Measurements from ENCODE around the gene ST6GALNAC3.
"Not testable (repeated sequence)": the region's sequence is repeated elsewhere in the genome, so short reads cannot be mapped to it uniquely, and the experiment has no call there.

ST6GALNAC3 gene

GRCh38 chr1:76106251-76106650 lies 31.7 kb downstream of the ST6GALNAC3 start:
- no peak for DNase-seq

GRCh38 chr1:76106719-76107235 lies 32.2 kb downstream of the ST6GALNAC3 start:
- no peak for DNase-seq

- peak in 11 of 56 donors; percentile 2 to 26 (median 6) for DNase-seq
Measured at GRCh38 chr1:76109404-76109803, 34.9 kb downstream of the ST6GALNAC3 start.

- no peak for DNase-seq
Measured at GRCh38 chr1:76109901-76110560, 35.5 kb downstream of the ST6GALNAC3 start.

- no peak for DNase-seq
Measured at GRCh38 chr1:76110666-76111065, 36.1 kb downstream of the ST6GALNAC3 start.

- not testable (repeated sequence) for DNase-seq
Measured at GRCh38 chr1:76112321-76112720, 37.8 kb downstream of the ST6GALNAC3 start.

- no peak for DNase-seq
Measured at GRCh38 chr1:76113446-76113845, 38.9 kb downstream of the ST6GALNAC3 start.

- no peak for DNase-seq
Measured at GRCh38 chr1:76115171-76115570, 40.6 kb downstream of the ST6GALNAC3 start.

GRCh38 chr1:76121850-76122249 lies 47.3 kb downstream of the ST6GALNAC3 start:
- DNase-seq = no peak

GRCh38 chr1:76122271-76122670 lies 47.7 kb downstream of the ST6GALNAC3 start:
- DNase-seq = no peak

- not testable (repeated sequence) for DNase-seq
Measured at GRCh38 chr1:76123411-76124064, 49.0 kb downstream of the ST6GALNAC3 start.

GRCh38 chr1:76124196-76124595 lies 49.6 kb downstream of the ST6GALNAC3 start:
- no peak for DNase-seq

GRCh38 chr1:76125473-76126219 lies 51.1 kb downstream of the ST6GALNAC3 start:
- DNase-seq = peak in 1 of 56 donors; percentile 4

GRCh38 chr1:76128096-76128495 lies 53.5 kb downstream of the ST6GALNAC3 start:
- no peak for DNase-seq

- DNase-seq = no peak
Measured at GRCh38 chr1:76129731-76130130, 55.2 kb downstream of the ST6GALNAC3 start.

GRCh38 chr1:76130992-76131391 lies 56.4 kb downstream of the ST6GALNAC3 start:
- DNase-seq = no peak

- no peak for DNase-seq
Measured at GRCh38 chr1:76133977-76134376, 59.4 kb downstream of the ST6GALNAC3 start.

- DNase-seq = no peak
Measured at GRCh38 chr1:76135835-76136234, 61.3 kb downstream of the ST6GALNAC3 start.

- DNase-seq = no peak
Measured at GRCh38 chr1:76136894-76137293, 62.3 kb downstream of the ST6GALNAC3 start.

GRCh38 chr1:76137746-76138145 lies 63.2 kb downstream of the ST6GALNAC3 start:
- no peak for DNase-seq

GRCh38 chr1:76138217-76138616 lies 63.7 kb downstream of the ST6GALNAC3 start:
- no peak for DNase-seq

GRCh38 chr1:76140227-76140626 lies 65.7 kb downstream of the ST6GALNAC3 start:
- DNase-seq = no peak

Measured in amygdala (tissue), 56 donors.